ENCODE data around the gene CALHM1.
"Not testable (repeated sequence)": the region's sequence is repeated elsewhere in the genome, so short reads cannot be mapped to it uniquely, and the experiment has no call there.

The CALHM1 gene

GRCh38 chr10:103497161-103497915 is 38.6 kb upstream of the CALHM1 start:
- Histone ChIP-seq H3K4me1 (ENCODE audit: control insufficient read depth, insufficient read depth, low read length) (peaks cover 2% of the 10 kb centered on the region), H3K4me3 (ENCODE audit: low read depth, low read length) (no peak overlapping the region), H3K27me3 (ENCODE audit: control insufficient read depth, insufficient read depth, low read length) (peaks cover 36% of the 10 kb centered on the region), H3K9me3 (ENCODE audit: control insufficient read depth, insufficient read depth, low read length) (no peaks in the 10 kb centered on the region), H3K36me3 (ENCODE audit: control insufficient read depth, insufficient read depth, low read length) (no peaks in the 10 kb centered on the region), H3K9ac (ENCODE audit: low read depth, low read length) (no peak overlapping the region)

GRCh38 chr10:103495321-103495720 is 36.6 kb upstream of the CALHM1 start:
- Histone ChIP-seq H3K4me1 (ENCODE audit: control insufficient read depth, insufficient read depth, low read length) (peaks cover 2% of the 10 kb centered on the region), H3K4me3 (ENCODE audit: low read depth, low read length) (no peak overlapping the region), H3K9ac (ENCODE audit: low read depth, low read length) (no peak overlapping the region), H3K36me3 (ENCODE audit: control insufficient read depth, insufficient read depth, low read length) (no peaks in the 10 kb centered on the region), H3K27me3 (ENCODE audit: control insufficient read depth, insufficient read depth, low read length) (peaks cover 46% of the 10 kb centered on the region), H3K9me3 (ENCODE audit: control insufficient read depth, insufficient read depth, low read length) (no peaks in the 10 kb centered on the region)

GRCh38 chr10:103493916-103494877 is 35.5 kb upstream of the CALHM1 start:
- Histone ChIP-seq H3K27me3 (ENCODE audit: control insufficient read depth, insufficient read depth, low read length) (peaks cover 46% of the 10 kb centered on the region), H3K9ac (ENCODE audit: low read depth, low read length) (no peak overlapping the region), H3K4me3 (ENCODE audit: low read depth, low read length) (peak overlapping the region; percentile 72), H3K36me3 (ENCODE audit: control insufficient read depth, insufficient read depth, low read length) (no peaks in the 10 kb centered on the region), H3K9me3 (ENCODE audit: control insufficient read depth, insufficient read depth, low read length) (no peaks in the 10 kb centered on the region), H3K4me1 (ENCODE audit: control insufficient read depth, insufficient read depth, low read length) (peaks cover 2% of the 10 kb centered on the region)

GRCh38 chr10:103493362-103493915 is 34.7 kb upstream of the CALHM1 start, which contains the start of gene NEURL1:
NEURL1 (plus strand) TSS chr10:103493705; CDS start chr10:103494388, 683 bp downstream.
- H3K9me3 ChIP-seq (ENCODE audit: control insufficient read depth, insufficient read depth, low read length): no peaks in the 10 kb centered on the region
- H3K9ac ChIP-seq (ENCODE audit: low read depth, low read length): no peak within 1 kb of the TSS
- H3K27me3 ChIP-seq (ENCODE audit: control insufficient read depth, insufficient read depth, low read length): peaks cover 46% of the 10 kb centered on the region
- H3K4me3 ChIP-seq (ENCODE audit: low read depth, low read length): peak within 1 kb of the TSS; percentile 72
- H3K36me3 ChIP-seq (ENCODE audit: control insufficient read depth, insufficient read depth, low read length): no peaks in the 10 kb centered on the region
- peaks cover 2% of the 10 kb centered on the region for H3K4me1 ChIP-seq (ENCODE audit: control insufficient read depth, insufficient read depth, low read length)

GRCh38 chr10:103492655-103493261 is 34.1 kb upstream of the CALHM1 start:
- no peak overlapping the region for H3K9ac ChIP-seq (ENCODE audit: low read depth, low read length)
- H3K4me1 ChIP-seq (ENCODE audit: control insufficient read depth, insufficient read depth, low read length): peaks cover 2% of the 10 kb centered on the region
- peak overlapping the region; percentile 46 for H3K4me3 ChIP-seq (ENCODE audit: low read depth, low read length)
- H3K27me3 ChIP-seq (ENCODE audit: control insufficient read depth, insufficient read depth, low read length): peaks cover 46% of the 10 kb centered on the region
- H3K36me3 ChIP-seq (ENCODE audit: control insufficient read depth, insufficient read depth, low read length): no peaks in the 10 kb centered on the region
- no peaks in the 10 kb centered on the region for H3K9me3 ChIP-seq (ENCODE audit: control insufficient read depth, insufficient read depth, low read length)

GRCh38 chr10:103491729-103492364 is 33.1 kb upstream of the CALHM1 start:
- Histone ChIP-seq H3K27me3 (ENCODE audit: control insufficient read depth, insufficient read depth, low read length) (peaks cover 42% of the 10 kb centered on the region), H3K36me3 (ENCODE audit: control insufficient read depth, insufficient read depth, low read length) (no peaks in the 10 kb centered on the region), H3K4me3 (ENCODE audit: low read depth, low read length) (no peak overlapping the region), H3K4me1 (ENCODE audit: control insufficient read depth, insufficient read depth, low read length) (peaks cover 2% of the 10 kb centered on the region), H3K9ac (ENCODE audit: low read depth, low read length) (no peak overlapping the region), H3K9me3 (ENCODE audit: control insufficient read depth, insufficient read depth, low read length) (no peaks in the 10 kb centered on the region)

GRCh38 chr10:103490986-103491314 is 32.2 kb upstream of the CALHM1 start:
- H3K27me3 ChIP-seq (ENCODE audit: control insufficient read depth, insufficient read depth, low read length): peaks cover 37% of the 10 kb centered on the region
- H3K9ac ChIP-seq (ENCODE audit: low read depth, low read length): no peak overlapping the region
- H3K36me3 ChIP-seq (ENCODE audit: control insufficient read depth, insufficient read depth, low read length): no peaks in the 10 kb centered on the region
- H3K9me3 ChIP-seq (ENCODE audit: control insufficient read depth, insufficient read depth, low read length): no peaks in the 10 kb centered on the region
- peaks cover 2% of the 10 kb centered on the region for H3K4me1 ChIP-seq (ENCODE audit: control insufficient read depth, insufficient read depth, low read length)
- H3K4me3 ChIP-seq (ENCODE audit: low read depth, low read length): no peak overlapping the region

- no peaks in the 10 kb centered on the region for H3K9me3 ChIP-seq (ENCODE audit: control insufficient read depth, insufficient read depth, low read length)
- H3K4me3 ChIP-seq (ENCODE audit: low read depth, low read length): no peak overlapping the region
Observed at GRCh38 chr10:103487410-103487708, 28.7 kb upstream of the CALHM1 start.

GRCh38 chr10:103486635-103487409 is 28.1 kb upstream of the CALHM1 start:
- not testable (repeated sequence) for H3K36me3 ChIP-seq (ENCODE audit: control insufficient read depth, insufficient read depth, low read length); H3K27me3 ChIP-seq (ENCODE audit: control insufficient read depth, insufficient read depth, low read length); H3K4me1 ChIP-seq (ENCODE audit: control insufficient read depth, insufficient read depth, low read length); H3K9ac ChIP-seq (ENCODE audit: low read depth, low read length); H3K4me3 ChIP-seq (ENCODE audit: low read depth, low read length); H3K9me3 ChIP-seq (ENCODE audit: control insufficient read depth, insufficient read depth, low read length)

More at GRCh38 chr10:103487410-103487708, 28.7 kb upstream of the CALHM1 start:
- Histone ChIP-seq H3K27me3 (ENCODE audit: control insufficient read depth, insufficient read depth, low read length) (peaks cover 10% of the 10 kb centered on the region), H3K4me1 (ENCODE audit: control insufficient read depth, insufficient read depth, low read length) (no peaks in the 10 kb centered on the region), H3K36me3 (ENCODE audit: control insufficient read depth, insufficient read depth, low read length) (no peaks in the 10 kb centered on the region), H3K9ac (ENCODE audit: low read depth, low read length) (no peak overlapping the region)

GRCh38 chr10:103481974-103482531 is 23.4 kb upstream of the CALHM1 start:
- H3K4me1 ChIP-seq (ENCODE audit: control insufficient read depth, insufficient read depth, low read length): peaks cover 2% of the 10 kb centered on the region
- no peak overlapping the region for H3K9ac ChIP-seq (ENCODE audit: low read depth, low read length)
- H3K36me3 ChIP-seq (ENCODE audit: control insufficient read depth, insufficient read depth, low read length): no peaks in the 10 kb centered on the region
- no peaks in the 10 kb centered on the region for H3K9me3 ChIP-seq (ENCODE audit: control insufficient read depth, insufficient read depth, low read length)
- H3K4me3 ChIP-seq (ENCODE audit: low read depth, low read length): no peak overlapping the region
- H3K27me3 ChIP-seq (ENCODE audit: control insufficient read depth, insufficient read depth, low read length): no peaks in the 10 kb centered on the region
